Limb (tissue), 2 donors: ENCODE results near the gene TDO2.
"Not testable (repeated sequence)": the region's sequence is repeated elsewhere in the genome, so short reads cannot be mapped to it uniquely, and the experiment has no call there.

Experiments used
- DNase-seq, 2 donors: peaks; one replicate each; pipeline ENCODE4 v3.0.0-alpha.2; 2016; ENCODE audit errors: extremely low spot score in 2 of 2

The TDO2 gene

GRCh38 chr4:155903453-155903852, at the start of gene TDO2:
TSS of gene TDO2 (plus strand) at chr4:155903696. CDS start at chr4:155903759, 63 bp downstream.
- DNase-seq: no peak

- no peak for DNase-seq
Measured at GRCh38 chr4:155854582-155855226, 48.8 kb upstream of the TDO2 start.

GRCh38 chr4:155855897-155856296, 47.6 kb upstream of the TDO2 start:
- no peak for DNase-seq

- no peak for DNase-seq
Measured at GRCh38 chr4:155866177-155866576, 37.3 kb upstream of the TDO2 start, which contains the start of gene ASIC5. TSS of gene ASIC5 (minus strand) at chr4:155866277. CDS start at chr4:155866226, 51 bp downstream.

GRCh38 chr4:155875878-155876277, 27.6 kb upstream of the TDO2 start:
- DNase-seq: no peak

- DNase-seq: no peak
Measured at GRCh38 chr4:155877971-155878370, 25.5 kb upstream of the TDO2 start.

- no peak for DNase-seq
Measured at GRCh38 chr4:155878611-155879010, 24.9 kb upstream of the TDO2 start.

GRCh38 chr4:155879767-155880166, 23.7 kb upstream of the TDO2 start:
- no peak for DNase-seq

- DNase-seq: no peak
Measured at GRCh38 chr4:155881555-155881954, 21.9 kb upstream of the TDO2 start.

GRCh38 chr4:155883895-155884294, 19.6 kb upstream of the TDO2 start:
- no peak for DNase-seq

GRCh38 chr4:155885666-155886065, 17.8 kb upstream of the TDO2 start:
- no peak for DNase-seq

GRCh38 chr4:155887045-155887444, 16.5 kb upstream of the TDO2 start:
- DNase-seq: no peak

GRCh38 chr4:155887847-155888570, 15.5 kb upstream of the TDO2 start:
- no peak for DNase-seq

GRCh38 chr4:155889031-155889793, 14.3 kb upstream of the TDO2 start:
- no peak for DNase-seq

GRCh38 chr4:155889946-155890345, 13.6 kb upstream of the TDO2 start:
- DNase-seq: no peak

- no peak for DNase-seq
Measured at GRCh38 chr4:155891058-155891457, 12.4 kb upstream of the TDO2 start.

GRCh38 chr4:155898371-155898770, 5.1 kb upstream of the TDO2 start:
- DNase-seq: not testable (repeated sequence)

GRCh38 chr4:155899891-155900290, 3.6 kb upstream of the TDO2 start:
- no peak for DNase-seq

GRCh38 chr4:155900381-155900780, 3.1 kb upstream of the TDO2 start:
- DNase-seq: peak in 1 of 2 donors; percentile 15

- DNase-seq: no peak
Measured at GRCh38 chr4:155901013-155901412, 2.5 kb upstream of the TDO2 start.

GRCh38 chr4:155904331-155904730, 835 bp downstream of the TDO2 start:
- DNase-seq: no peak

GRCh38 chr4:155906554-155907247, 3.2 kb downstream of the TDO2 start:
- DNase-seq: peak; percentile 53 to 86
